Measurements from ENCODE around the gene UNC5A. TPM values are rescaled to one million over a fixed set of nuclear protein-coding genes. Genes with fewer than 3 reads are reported as not detected.

The UNC5A gene
- total and polyA plus RNA-seq, 4 donors = 3.1 to 18.2 (median 10.2) TPM

DNA sequence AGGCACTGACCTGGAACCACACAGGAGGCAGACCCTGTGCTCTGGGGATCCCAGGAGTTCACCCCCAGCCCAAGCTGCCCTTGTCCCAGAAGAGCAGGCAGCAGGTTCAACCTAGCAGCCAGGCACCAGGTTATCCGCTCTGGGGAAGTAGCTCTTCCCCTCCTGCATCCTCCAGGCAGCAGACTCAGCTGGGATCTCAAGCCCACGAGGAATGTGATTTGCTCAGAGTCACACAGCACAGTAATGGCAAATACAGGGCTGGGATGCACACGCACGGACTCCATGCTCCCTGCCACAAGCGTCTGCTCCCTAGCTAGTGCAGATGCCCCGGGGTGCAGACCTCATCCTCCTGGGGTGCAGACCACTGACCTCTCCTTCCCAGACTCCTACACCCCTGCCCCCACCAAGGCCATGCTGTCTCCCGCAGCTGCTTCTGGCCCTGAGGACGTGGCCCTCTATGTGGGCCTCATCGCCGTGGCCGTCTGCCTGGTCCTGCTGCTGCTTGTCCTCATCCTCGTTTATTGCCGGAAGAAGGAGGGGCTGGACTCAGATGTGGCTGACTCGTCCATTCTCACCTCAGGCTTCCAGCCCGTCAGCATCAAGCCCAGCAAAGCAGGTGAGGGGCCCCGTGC, 63.3 kb downstream of the UNC5A start:
- peaks cover 2% of the 10 kb centered on the region for H3K27me3 ChIP-seq (ENCODE audit: control insufficient read depth, insufficient read depth, low read length)

GRCh38 chr5:176874198-176874780, 63.9 kb downstream of the UNC5A start:
- 86% methylated on average over 18 of the region's 20 CpGs for WGBS (ENCODE audit: insufficient coverage)
- H3K27me3 ChIP-seq (ENCODE audit: control insufficient read depth, insufficient read depth, low read length) = peaks cover 2% of the 10 kb centered on the region
- H3K27ac ChIP-seq (ENCODE audit: low read depth, low read length) = no peak overlapping the region
- H3K36me3 ChIP-seq (ENCODE audit: control insufficient read depth, insufficient read depth, low read length) = peaks cover 73% of the 10 kb centered on the region
- H3K4me3 ChIP-seq (ENCODE audit: low read depth, low read length) = no peak overlapping the region
- peaks cover 7% of the 10 kb centered on the region for H3K4me1 ChIP-seq (ENCODE audit: control insufficient read depth, insufficient read depth, low read length)
- DNase-seq (ENCODE audit: low read depth in 4 of 6, low spot score in 6 of 6) = no peak
- H3K9me3 ChIP-seq (ENCODE audit: control insufficient read depth, insufficient read depth, low read length) = no peaks in the 10 kb centered on the region

More for the DNA sequence above, 63.3 kb downstream of the UNC5A start:
- Histone ChIP-seq H3K4me3 (ENCODE audit: low read depth, low read length) (no peak overlapping the region), H3K27ac (ENCODE audit: low read depth, low read length) (no peak overlapping the region), H3K36me3 (ENCODE audit: control insufficient read depth, insufficient read depth, low read length) (peaks cover 73% of the 10 kb centered on the region), H3K4me1 (ENCODE audit: control insufficient read depth, insufficient read depth, low read length) (peaks cover 7% of the 10 kb centered on the region), H3K9me3 (ENCODE audit: control insufficient read depth, insufficient read depth, low read length) (no peaks in the 10 kb centered on the region)
- 63% methylated on average over 16 of the region's 16 CpGs for WGBS (ENCODE audit: insufficient coverage)
- DNase-seq (ENCODE audit: low read depth in 4 of 6, low spot score in 6 of 6) = no peak

DNA sequence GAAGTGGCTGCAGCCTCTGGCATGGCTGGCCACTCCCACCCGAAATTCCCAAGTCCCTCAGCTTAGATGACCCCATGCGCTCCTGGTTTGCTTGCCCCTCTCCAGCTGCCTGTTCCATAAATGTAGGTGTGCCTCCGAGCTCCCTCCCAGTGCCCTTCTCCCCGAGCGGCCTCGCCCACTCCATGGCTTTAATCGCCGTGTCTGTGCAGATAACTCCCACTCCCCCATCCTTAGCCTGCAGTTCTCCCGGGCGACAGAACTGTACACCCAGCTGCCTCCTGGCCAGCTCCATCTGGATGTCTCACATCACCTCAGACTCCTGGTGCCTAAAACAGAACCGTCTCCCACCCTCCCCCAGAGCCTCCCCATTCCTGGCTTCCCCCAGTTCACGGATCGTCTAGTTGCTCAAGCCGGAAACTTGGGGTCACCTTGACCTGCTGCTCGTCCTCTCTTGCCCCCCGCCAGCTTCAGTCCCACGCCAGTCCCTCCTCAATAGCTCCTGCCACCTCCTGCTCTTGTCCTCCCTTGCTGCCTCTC, 64.7 kb downstream of the UNC5A start:
- peaks cover 7% of the 10 kb centered on the region for H3K4me1 ChIP-seq (ENCODE audit: control insufficient read depth, insufficient read depth, low read length)
- WGBS (ENCODE audit: insufficient coverage) = 72% methylated on average over 17 of the region's 17 CpGs
- DNase-seq (ENCODE audit: low read depth in 4 of 6, low spot score in 6 of 6) = no peak
- peaks cover 73% of the 10 kb centered on the region for H3K36me3 ChIP-seq (ENCODE audit: control insufficient read depth, insufficient read depth, low read length)
- no peaks in the 10 kb centered on the region for H3K9me3 ChIP-seq (ENCODE audit: control insufficient read depth, insufficient read depth, low read length)
- peaks cover 2% of the 10 kb centered on the region for H3K27me3 ChIP-seq (ENCODE audit: control insufficient read depth, insufficient read depth, low read length)
- no peak overlapping the region for H3K4me3 ChIP-seq (ENCODE audit: low read depth, low read length)
- H3K27ac ChIP-seq (ENCODE audit: low read depth, low read length) = no peak overlapping the region

DNA sequence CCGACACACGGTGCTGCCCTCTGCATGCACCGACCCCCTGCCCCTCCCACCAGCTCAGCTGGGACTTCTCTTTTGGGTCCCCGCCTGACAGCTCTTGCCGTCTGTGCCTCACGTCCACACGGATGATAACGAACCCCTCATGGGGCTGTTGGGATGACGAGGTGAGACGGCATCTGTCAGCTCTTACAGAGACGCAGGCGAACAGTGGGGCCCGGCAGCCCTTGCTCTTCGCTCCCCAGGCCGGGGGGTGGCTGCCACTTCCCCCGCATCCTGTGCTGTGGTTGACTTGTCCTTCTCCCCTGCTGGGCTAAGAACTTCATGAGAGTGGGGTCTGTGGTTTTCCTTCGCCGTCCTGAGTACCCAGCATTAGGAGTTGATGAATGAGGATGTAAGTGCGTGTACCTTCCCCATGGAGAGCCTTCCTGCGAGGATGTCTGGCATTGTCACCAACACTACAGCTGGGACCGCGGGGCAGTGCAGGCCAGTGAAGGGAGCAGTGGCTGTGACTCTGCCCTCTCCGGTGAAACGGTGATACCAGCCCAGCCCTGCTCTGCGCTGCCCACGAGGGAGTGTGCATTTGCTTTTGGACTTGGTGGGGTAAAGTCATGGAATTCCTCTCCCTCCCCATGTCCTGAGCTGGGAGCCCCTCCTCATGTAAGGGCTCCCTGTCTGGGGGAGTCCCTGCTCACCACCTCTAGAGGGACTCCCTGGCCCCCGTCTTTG, 65.6 kb downstream of the UNC5A start:
- H3K27ac ChIP-seq (ENCODE audit: low read depth, low read length) = no peak overlapping the region
- no peak overlapping the region for H3K4me3 ChIP-seq (ENCODE audit: low read depth, low read length)
- H3K4me1 ChIP-seq (ENCODE audit: control insufficient read depth, insufficient read depth, low read length) = peaks cover 7% of the 10 kb centered on the region
- 37% methylated on average over 19 of the region's 27 CpGs for WGBS (ENCODE audit: insufficient coverage)
- H3K36me3 ChIP-seq (ENCODE audit: control insufficient read depth, insufficient read depth, low read length) = peaks cover 74% of the 10 kb centered on the region
- peaks cover 2% of the 10 kb centered on the region for H3K27me3 ChIP-seq (ENCODE audit: control insufficient read depth, insufficient read depth, low read length)
- DNase-seq (ENCODE audit: low read depth in 4 of 6, low spot score in 6 of 6) = no peak
- H3K9me3 ChIP-seq (ENCODE audit: control insufficient read depth, insufficient read depth, low read length) = no peaks in the 10 kb centered on the region

DNA sequence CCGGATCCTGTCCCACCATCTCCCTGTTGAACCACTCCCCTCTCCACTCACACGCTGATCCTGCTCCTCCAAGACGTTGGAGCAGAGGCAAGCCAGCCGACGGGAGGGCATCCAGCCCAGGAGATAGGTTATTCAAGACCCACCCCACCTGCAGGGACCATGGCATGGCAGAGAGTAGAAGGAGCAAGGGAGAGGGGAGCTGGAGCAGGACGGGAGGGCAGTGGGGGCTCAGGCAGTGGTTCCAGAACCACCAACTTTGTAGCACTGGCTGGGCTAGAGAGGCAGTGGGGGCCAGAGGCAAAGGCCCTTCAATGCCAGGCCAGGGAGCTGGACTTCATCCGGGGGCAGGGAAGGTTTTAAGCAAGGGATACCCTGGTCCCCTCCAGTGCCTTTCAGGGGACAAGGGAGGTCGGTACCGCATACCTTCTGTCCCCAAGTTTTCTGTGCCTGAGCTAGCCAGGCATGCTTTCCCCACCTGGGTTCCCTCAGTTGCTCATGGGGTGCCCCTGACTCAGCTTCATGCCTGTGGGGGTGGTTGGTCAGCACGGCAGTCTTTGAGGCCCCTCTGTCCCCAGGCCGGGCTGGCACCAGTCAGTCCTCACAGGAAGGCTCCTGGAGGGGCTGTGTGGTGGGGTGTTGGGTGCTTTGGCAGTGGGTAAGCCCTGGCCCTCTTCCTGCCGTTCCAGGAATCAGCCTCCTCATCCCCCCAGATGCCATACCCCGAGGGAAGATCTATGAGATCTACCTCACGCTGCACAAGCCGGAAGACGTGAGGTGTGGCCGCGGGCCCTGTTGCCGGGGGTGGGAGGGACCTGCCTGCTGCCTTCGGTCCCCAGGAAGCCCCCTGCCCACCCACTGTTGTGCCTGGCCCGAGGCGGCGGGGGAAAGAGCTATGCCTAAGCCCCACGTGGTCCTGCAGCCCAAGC, 66.4 kb downstream of the UNC5A start:
- Histone ChIP-seq H3K9me3 (ENCODE audit: control insufficient read depth, insufficient read depth, low read length) (no peaks in the 10 kb centered on the region), H3K4me3 (ENCODE audit: low read depth, low read length) (no peak overlapping the region), H3K4me1 (ENCODE audit: control insufficient read depth, insufficient read depth, low read length) (peaks cover 7% of the 10 kb centered on the region), H3K27ac (ENCODE audit: low read depth, low read length) (no peak overlapping the region), H3K27me3 (ENCODE audit: control insufficient read depth, insufficient read depth, low read length) (peaks cover 2% of the 10 kb centered on the region), H3K36me3 (ENCODE audit: control insufficient read depth, insufficient read depth, low read length) (peaks cover 82% of the 10 kb centered on the region)
- WGBS (ENCODE audit: insufficient coverage) = 86% methylated on average over 17 of the region's 24 CpGs
- no peak for DNase-seq (ENCODE audit: low read depth in 4 of 6, low spot score in 6 of 6)

GRCh38 chr5:176877793-176878331, 67.5 kb downstream of the UNC5A start:
- DNase-seq (ENCODE audit: low read depth in 4 of 6, low spot score in 6 of 6) = no peak
- Histone ChIP-seq H3K27ac (ENCODE audit: low read depth, low read length) (no peak overlapping the region), H3K36me3 (ENCODE audit: control insufficient read depth, insufficient read depth, low read length) (peaks cover 88% of the 10 kb centered on the region), H3K4me3 (ENCODE audit: low read depth, low read length) (no peak overlapping the region), H3K9me3 (ENCODE audit: control insufficient read depth, insufficient read depth, low read length) (no peaks in the 10 kb centered on the region), H3K4me1 (ENCODE audit: control insufficient read depth, insufficient read depth, low read length) (peaks cover 18% of the 10 kb centered on the region), H3K27me3 (ENCODE audit: control insufficient read depth, insufficient read depth, low read length) (peaks cover 2% of the 10 kb centered on the region)
- WGBS (ENCODE audit: insufficient coverage) = 67% methylated on average over 17 of the region's 21 CpGs

DNA sequence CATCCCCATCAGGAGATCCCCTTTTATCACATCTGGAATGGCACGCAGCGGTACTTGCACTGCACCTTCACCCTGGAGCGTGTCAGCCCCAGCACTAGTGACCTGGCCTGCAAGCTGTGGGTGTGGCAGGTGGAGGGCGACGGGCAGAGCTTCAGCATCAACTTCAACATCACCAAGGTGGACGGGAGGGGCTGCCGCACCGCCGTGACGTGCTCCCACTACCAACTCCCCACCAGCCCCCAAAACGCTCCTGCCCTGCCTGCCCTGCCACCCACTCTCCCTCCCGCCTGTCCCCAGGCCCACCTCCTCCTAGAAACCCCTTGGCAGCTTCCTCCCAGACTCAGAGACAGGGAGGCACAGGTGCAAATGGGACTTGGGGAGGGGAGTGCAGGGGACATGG, 68.1 kb downstream of the UNC5A start:
- 88% methylated on average over 6 of the region's 12 CpGs for WGBS (ENCODE audit: insufficient coverage)
- DNase-seq (ENCODE audit: low read depth in 4 of 6, low spot score in 6 of 6) = no peak
- Histone ChIP-seq H3K36me3 (ENCODE audit: control insufficient read depth, insufficient read depth, low read length) (peaks cover 87% of the 10 kb centered on the region), H3K27ac (ENCODE audit: low read depth, low read length) (no peak overlapping the region), H3K27me3 (ENCODE audit: control insufficient read depth, insufficient read depth, low read length) (peaks cover 2% of the 10 kb centered on the region), H3K9me3 (ENCODE audit: control insufficient read depth, insufficient read depth, low read length) (no peaks in the 10 kb centered on the region), H3K4me1 (ENCODE audit: control insufficient read depth, insufficient read depth, low read length) (peaks cover 23% of the 10 kb centered on the region), H3K4me3 (ENCODE audit: low read depth, low read length) (no peak overlapping the region)

DNA sequence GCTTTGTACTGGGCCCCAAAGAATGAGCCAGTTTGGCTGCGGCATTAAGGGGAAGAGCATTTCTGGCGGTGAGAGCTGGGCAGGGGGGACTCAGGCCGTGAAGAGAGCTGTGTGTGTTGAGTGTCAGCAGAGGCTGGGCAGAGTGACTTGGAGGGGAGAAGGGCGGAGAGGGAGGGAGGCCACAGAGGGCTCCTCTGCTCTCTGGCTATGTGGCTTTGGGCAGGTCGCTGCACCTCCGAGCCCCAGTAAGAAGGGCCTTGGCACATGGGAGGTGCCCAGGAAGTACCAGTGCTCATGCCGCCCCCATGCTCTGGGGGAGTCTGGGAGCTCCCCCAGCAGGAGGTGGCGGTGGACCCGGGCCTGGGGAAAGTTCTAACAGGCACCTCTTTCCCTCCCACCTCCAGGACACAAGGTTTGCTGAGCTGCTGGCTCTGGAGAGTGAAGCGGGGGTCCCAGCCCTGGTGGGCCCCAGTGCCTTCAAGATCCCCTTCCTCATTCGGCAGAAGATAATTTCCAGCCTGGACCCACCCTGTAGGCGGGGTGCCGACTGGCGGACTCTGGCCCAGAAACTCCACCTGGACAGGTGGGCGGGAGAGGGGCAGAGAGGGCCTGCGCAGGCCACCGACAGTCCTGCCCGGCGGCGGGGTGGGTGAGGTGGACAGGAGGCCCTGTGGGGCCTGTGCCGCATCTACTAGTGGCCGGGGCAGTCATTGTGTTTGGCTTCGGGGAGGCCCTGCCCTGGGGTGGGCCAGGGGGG, 68.7 kb downstream of the UNC5A start:
- peaks cover 23% of the 10 kb centered on the region for H3K4me1 ChIP-seq (ENCODE audit: control insufficient read depth, insufficient read depth, low read length)
- no peak for DNase-seq (ENCODE audit: low read depth in 4 of 6, low spot score in 6 of 6)
- WGBS (ENCODE audit: insufficient coverage) = 89% methylated on average over 23 of the region's 23 CpGs
- peaks cover 2% of the 10 kb centered on the region for H3K27me3 ChIP-seq (ENCODE audit: control insufficient read depth, insufficient read depth, low read length)
- peaks cover 81% of the 10 kb centered on the region for H3K36me3 ChIP-seq (ENCODE audit: control insufficient read depth, insufficient read depth, low read length)
- no peaks in the 10 kb centered on the region for H3K9me3 ChIP-seq (ENCODE audit: control insufficient read depth, insufficient read depth, low read length)
- no peak overlapping the region for H3K4me3 ChIP-seq (ENCODE audit: low read depth, low read length)
- H3K27ac ChIP-seq (ENCODE audit: low read depth, low read length) = no peak overlapping the region

All from spinal cord (tissue), 10 donors.